ENCODE results near the gene ZNF620.

Gene ZNF620

GRCh38 chr3:40476478-40477470, 29.1 kb upstream of the ZNF620 start, which contains the start of gene ZNF619:
Gene ZNF619, plus strand, starts transcription at chr3:40477122. Its CDS starts 858 bp downstream, at chr3:40477980.
- Histone ChIP-seq H3K36me3 (replicated peaks; ENCODE audit: insufficient read depth, low read length) (no peaks in the 10 kb centered on the region), H2AFZ (ENCODE audit: low read length) (peak within 1 kb of the TSS; percentile 99), H3K9ac (ENCODE audit: low read length) (peak within 1 kb of the TSS; percentile 85), H4K20me1 (ENCODE audit: insufficient read depth, low read length) (no peaks in the 10 kb centered on the region), H3K9me2 (replicated peaks; ENCODE audit: insufficient read depth, low read length) (no peaks in the 10 kb centered on the region), H3K4me1 (ENCODE audit: low read length) (no peaks in the 10 kb centered on the region), H3K79me2 (ENCODE audit: low read length) (0 out of 2 replicates have a peak, but pooled peaks cover 5% of the 10 kb centered on the region), H3K27ac (ENCODE audit: low read length) (no peak within 1 kb of the TSS), H3K27me3 (replicated peaks; ENCODE audit: insufficient read depth, low read length) (no peaks in the 10 kb centered on the region), H3K9me3 (replicated peaks; ENCODE audit: insufficient read depth, low read length) (no peaks in the 10 kb centered on the region), H3F3A (ENCODE audit: insufficient read depth, low read length) (no peaks in the 10 kb centered on the region), H3K4me3 (ENCODE audit: low read length) (peak within 1 kb of the TSS; percentile 84), H3K4me2 (ENCODE audit: low read depth, low read length) (peak within 1 kb of the TSS; percentile 85)
- TF ChIP-seq CTCF (IDR thresholded peaks at IDR 0.05; ENCODE audit: low read length) (no peak), EZH2 (optimal IDR thresholded peaks at IDR 0.05; ENCODE audit: low read depth, low read length) (no peak), EZH2phosphoT487 (IDR thresholded peaks at IDR 0.05; ENCODE audit: low read length) (no peak)
- peak; percentile 76 for DNase-seq

- H3K27ac ChIP-seq (ENCODE audit: low read length), result no peak overlapping the region
- H3K4me3 ChIP-seq (ENCODE audit: low read length), result peak overlapping the region; percentile 84
- no peaks in the 10 kb centered on the region for H3K9me3 ChIP-seq (replicated peaks; ENCODE audit: insufficient read depth, low read length)
- no peak for TF ChIP-seq CTCF (IDR thresholded peaks at IDR 0.05; ENCODE audit: low read length)
- no peak for TF ChIP-seq EZH2phosphoT487 (IDR thresholded peaks at IDR 0.05; ENCODE audit: low read length)
- H3K36me3 ChIP-seq (replicated peaks; ENCODE audit: insufficient read depth, low read length), result no peaks in the 10 kb centered on the region
- peak overlapping the region; percentile 99 for H2AFZ ChIP-seq (ENCODE audit: low read length)
- H4K20me1 ChIP-seq (ENCODE audit: insufficient read depth, low read length), result no peaks in the 10 kb centered on the region
- peak overlapping the region; percentile 85 for H3K4me2 ChIP-seq (ENCODE audit: low read depth, low read length)
- no peaks in the 10 kb centered on the region for H3K9me2 ChIP-seq (replicated peaks; ENCODE audit: insufficient read depth, low read length)
- H3F3A ChIP-seq (ENCODE audit: insufficient read depth, low read length), result no peaks in the 10 kb centered on the region
- no peaks in the 10 kb centered on the region for H3K27me3 ChIP-seq (replicated peaks; ENCODE audit: insufficient read depth, low read length)
- peak overlapping the region; percentile 85 for H3K9ac ChIP-seq (ENCODE audit: low read length)
- 0 out of 2 replicates have a peak, but pooled peaks cover 5% of the 10 kb centered on the region for H3K79me2 ChIP-seq (ENCODE audit: low read length)
- DNase-seq, result no peak
- no peaks in the 10 kb centered on the region for H3K4me1 ChIP-seq (ENCODE audit: low read length)
Observed at GRCh38 chr3:40477666-40478065, 28.2 kb upstream of the ZNF620 start.

GRCh38 chr3:40487172-40487571, 18.7 kb upstream of the ZNF620 start:
- H3K36me3 ChIP-seq (replicated peaks; ENCODE audit: insufficient read depth, low read length), result no peaks in the 10 kb centered on the region; the same call in 1 of the 2 replicates
- H4K20me1 ChIP-seq (ENCODE audit: insufficient read depth, low read length), result no peaks in the 10 kb centered on the region
- no peak for DNase-seq
- H3F3A ChIP-seq (ENCODE audit: insufficient read depth, low read length), result no peaks in the 10 kb centered on the region
- TF ChIP-seq EZH2 (optimal IDR thresholded peaks at IDR 0.05; ENCODE audit: low read depth, low read length) (no peak), EZH2phosphoT487 (IDR thresholded peaks at IDR 0.05; ENCODE audit: low read length) (no peak), CTCF (IDR thresholded peaks at IDR 0.05; ENCODE audit: low read length) (no peak)
- H3K27me3 ChIP-seq (replicated peaks; ENCODE audit: insufficient read depth, low read length), result no peaks in the 10 kb centered on the region
- H3K27ac ChIP-seq (ENCODE audit: low read length), result no peak overlapping the region
- no peak overlapping the region for H3K9ac ChIP-seq (ENCODE audit: low read length)
- H3K4me3 ChIP-seq (ENCODE audit: low read length), result no peak overlapping the region
- H3K9me2 ChIP-seq (replicated peaks; ENCODE audit: insufficient read depth, low read length), result no peaks in the 10 kb centered on the region
- no peaks in the 10 kb centered on the region for H3K79me2 ChIP-seq (ENCODE audit: low read length)
- H3K4me2 ChIP-seq (ENCODE audit: low read depth, low read length), result no peak overlapping the region
- H2AFZ ChIP-seq (ENCODE audit: low read length), result no peak overlapping the region
- no peaks in the 10 kb centered on the region for H3K9me3 ChIP-seq (replicated peaks; ENCODE audit: insufficient read depth, low read length)
- H3K4me1 ChIP-seq (ENCODE audit: low read length), result no peaks in the 10 kb centered on the region
